ENCODE data around the gene CASP8.

DNA sequence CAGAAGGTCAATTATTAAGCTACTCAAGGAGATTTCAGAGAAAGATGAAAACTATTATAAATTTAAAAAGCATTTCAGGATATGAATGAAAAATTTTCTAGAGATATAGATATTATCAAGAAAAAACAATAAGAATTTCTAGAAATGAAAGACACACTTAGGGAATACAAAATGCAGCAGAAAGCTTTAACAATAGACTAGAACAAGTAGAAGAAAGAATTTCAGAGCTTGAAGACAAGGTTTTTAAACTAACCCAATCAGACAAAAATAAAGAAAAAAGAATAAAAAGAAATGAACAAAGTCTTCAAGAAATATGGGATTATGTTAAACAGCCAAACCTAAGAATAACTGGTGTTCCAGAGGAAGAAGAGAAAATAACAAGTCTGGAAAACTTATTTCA is 62.4 kb downstream of the CASP8 start:
- no peak for TF ChIP-seq EZH2phosphoT487 (IDR thresholded peaks at IDR 0.05; ENCODE audit: insufficient read depth, low read depth)
- no peak for TF ChIP-seq EZH2 (IDR thresholded peaks at IDR 0.05; ENCODE audit: insufficient read depth, poor library complexity, severe bottlenecking)

All from GM23248 (cell line).